K562 (cell line): ENCODE measurements around the gene CRYZL1. TPM values are rescaled to one million over a fixed set of nuclear protein-coding genes. Genes with fewer than 3 reads are reported as not detected.

ENCODE experiments used
- CREB1 ChIP-seq, 2 experiments: sonication (generic) in 1 of 2; formaldehyde crosslinking in 1 of 2; IDR thresholded peaks; 2 replicates each; pipeline versions ENCODE4 v1.6.1 to v1.8.0; 2012 to 2022; ENCODE audit warnings: inconsistent platforms in 1 of 2, mild to moderate bottlenecking in 1 of 2, missing genetic modification reagents in 1 of 2, moderate library complexity in 1 of 2
- DPF2 ChIP-seq: fragments of 450-650 bp; IDR thresholded peaks from 2 replicates; pipeline ENCODE4 v1.6.1; 2016
- FOXJ2 ChIP-seq: fragments of 200-800 bp; sonication (Bioruptor generic); IDR thresholded peaks from 2 replicates; pipeline ENCODE4 v1.6.1; 2016; ENCODE audit warnings: missing genetic modification characterization, missing compliant biosample characterization
- MBD2 ChIP-seq: sonication (generic); IDR thresholded peaks from 2 replicates; pipeline ENCODE4 v1.6.1; 2016; ENCODE audit warnings: low read depth, borderline replicate concordance
- SMARCA4 ChIP-seq: fragments of 450-650 bp; IDR thresholded peaks from 2 replicates; pipeline ENCODE4 v1.6.1; 2016
- YY1 ChIP-seq, 3 experiments: IDR thresholded peaks; 2 replicates each; pipeline ENCODE4 v1.6.1; 2011; ENCODE audit warnings: low read length in 2 of 3, mild to moderate bottlenecking in 2 of 3, moderate library complexity in 2 of 3, borderline replicate concordance in 1 of 3, control low read depth in 1 of 3, low read depth in 1 of 3; ENCODE audit not compliant: insufficient read depth in 3 of 3, insufficient replicate concordance in 2 of 3, control insufficient read depth in 1 of 3, insufficient read length in 1 of 3; ENCODE audit errors: extremely low read depth in 1 of 3
- polyA plus RNA-seq, 8 experiments: library from polyadenylated mRNA; depleted of rRNA in 4 of 8; stranded (reverse) in 5 of 8; unstranded in 3 of 8; fragments of >200 nt; fragmentation: Nextera tagmentation in 2 of 8; fragmentation: Illumina TruSeq in 1 of 8; extraction: Ambion mirVana in 2 of 8; extraction: Trizol in 1 of 8; gene quantifications; 2 replicates each; pipeline versions ENCODE4 v1.2.1 to v1.2.3, GENCODE V29; 2011 to 2014; ENCODE audit warnings: inconsistent platforms in 1 of 8, missing spikeins in 1 of 8
- total RNA-seq, 7 experiments: library from RNA; depleted of rRNA in 6 of 7; stranded (reverse); fragments of >200 nt in 6 of 7; fragmentation: Illumina TruSeq in 2 of 7; extraction: Trizol in 2 of 7; gene quantifications; 2 replicates each; pipeline versions ENCODE4 v1.2.1 to v1.2.3, GENCODE V29; 2011 to 2021; ENCODE audit warnings: low replicate concordance in 1 of 7
- TF ChIP-seq, protein P1 (sequence below): IDR thresholded peaks from 2 replicates; pipeline ENCODE4 v1.6.1; 2016; ENCODE audit warnings: missing genetic modification characterization, missing compliant biosample characterization
- TF ChIP-seq, protein P2 (sequence below): fragments of 450-650 bp; conservative IDR thresholded peaks from 2 replicates; pipeline ENCODE4 v1.6.1; 2016; ENCODE audit warnings: missing genetic modification characterization, low read depth, mild to moderate bottlenecking, control low read depth, missing compliant biosample characterization

The CRYZL1 gene
- total and polyA plus RNA-seq, 9 of the 15 experiments (the other 6 are each of a cell fraction or from before 2014, with no cell fraction given): 19.9 to 98.2 (median 39.2) TPM

GRCh38 chr21:33640697-33641351 lies 717 bp downstream of the CRYZL1 start (continued):
- TF ChIP-seq CREB1 (IDR thresholded peaks at IDR 0.05) (no peak), CREB1 (CRISPR knock-in tag; IDR thresholded peaks at IDR 0.05) (no peak), DPF2 (peak; percentile 62; the same call in 1 of the 2 replicates), SMARCA4 (peak; percentile 61), MBD2 (no peak), FOXJ2 (tag) (no peak), YY1 (IDR thresholded peaks at IDR 0.05; ENCODE audit: borderline replicate concordance in 1 of 3, control insufficient read depth in 1 of 3, extremely low read depth in 1 of 3, insufficient read depth in 3 of 3, insufficient read length in 1 of 3, insufficient replicate concordance in 2 of 3, low read depth in 1 of 3, low read length in 2 of 3) (no peak)
- TF ChIP-seq, protein P1, sequence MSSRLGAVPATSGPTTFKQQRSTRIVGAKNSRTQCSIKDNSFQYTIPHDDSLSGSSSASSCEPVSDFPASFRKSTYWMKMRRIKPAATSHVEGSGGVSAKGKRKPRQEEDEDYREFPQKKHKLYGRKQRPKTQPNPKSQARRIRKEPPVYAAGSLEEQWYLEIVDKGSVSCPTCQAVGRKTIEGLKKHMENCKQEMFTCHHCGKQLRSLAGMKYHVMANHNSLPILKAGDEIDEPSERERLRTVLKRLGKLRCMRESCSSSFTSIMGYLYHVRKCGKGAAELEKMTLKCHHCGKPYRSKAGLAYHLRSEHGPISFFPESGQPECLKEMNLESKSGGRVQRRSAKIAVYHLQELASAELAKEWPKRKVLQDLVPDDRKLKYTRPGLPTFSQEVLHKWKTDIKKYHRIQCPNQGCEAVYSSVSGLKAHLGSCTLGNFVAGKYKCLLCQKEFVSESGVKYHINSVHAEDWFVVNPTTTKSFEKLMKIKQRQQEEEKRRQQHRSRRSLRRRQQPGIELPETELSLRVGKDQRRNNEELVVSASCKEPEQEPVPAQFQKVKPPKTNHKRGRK (tag): peak; percentile 46
- TF ChIP-seq, protein P2, sequence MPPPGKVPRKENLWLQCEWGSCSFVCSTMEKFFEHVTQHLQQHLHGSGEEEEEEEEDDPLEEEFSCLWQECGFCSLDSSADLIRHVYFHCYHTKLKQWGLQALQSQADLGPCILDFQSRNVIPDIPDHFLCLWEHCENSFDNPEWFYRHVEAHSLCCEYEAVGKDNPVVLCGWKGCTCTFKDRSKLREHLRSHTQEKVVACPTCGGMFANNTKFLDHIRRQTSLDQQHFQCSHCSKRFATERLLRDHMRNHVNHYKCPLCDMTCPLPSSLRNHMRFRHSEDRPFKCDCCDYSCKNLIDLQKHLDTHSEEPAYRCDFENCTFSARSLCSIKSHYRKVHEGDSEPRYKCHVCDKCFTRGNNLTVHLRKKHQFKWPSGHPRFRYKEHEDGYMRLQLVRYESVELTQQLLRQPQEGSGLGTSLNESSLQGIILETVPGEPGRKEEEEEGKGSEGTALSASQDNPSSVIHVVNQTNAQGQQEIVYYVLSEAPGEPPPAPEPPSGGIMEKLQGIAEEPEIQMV: 0 out of 2 replicates have a peak, but pooled peaks have one; percentile 4
